Measurements from ENCODE around the gene ADAM19.

DNA sequence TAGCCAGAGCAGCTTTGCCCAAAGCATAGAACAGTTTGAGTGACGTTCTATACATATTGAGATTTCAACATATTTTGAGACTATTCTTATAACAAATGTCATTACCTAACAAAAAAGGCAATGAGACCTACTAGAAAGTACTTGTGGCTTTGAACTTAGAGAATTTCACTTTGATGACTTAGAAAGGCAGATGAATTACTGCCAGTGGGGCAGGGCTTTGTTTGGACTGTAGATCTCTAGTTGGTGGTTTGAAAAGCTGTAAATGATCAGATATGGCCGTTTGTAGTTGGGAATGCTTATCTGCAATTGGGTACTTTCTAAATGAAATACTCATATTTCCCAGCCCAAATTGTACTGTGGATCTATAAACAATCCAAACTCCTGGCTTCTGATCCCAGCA lies 48.6 kb upstream of the ADAM19 start:
- no peak for TF ChIP-seq CTCF (IDR thresholded peaks at IDR 0.05)
- no peak for TF ChIP-seq POLR2A (IDR thresholded peaks at IDR 0.05)
